Stimulated activated CD8-positive, alpha-beta memory T cell treated with anti-CD3 and anti-CD28 coated beads, Interleukin-7, amount 100 ng/mL, for 24 hours (primary cell): ENCODE data around the gene FSTL4.

Source experiments
- DNase-seq: peaks from one replicate; pipeline ENCODE4 v3.0.0-alpha.2; 2020; ENCODE audit warnings: low read depth

The FSTL4 gene

GRCh38 chr5:133427121-133427777 is 185.1 kb downstream of the FSTL4 start:
- DNase-seq, result no peak

- DNase-seq, result no peak
Measured at GRCh38 chr5:133426264-133426663, 186.1 kb downstream of the FSTL4 start.

DNA sequence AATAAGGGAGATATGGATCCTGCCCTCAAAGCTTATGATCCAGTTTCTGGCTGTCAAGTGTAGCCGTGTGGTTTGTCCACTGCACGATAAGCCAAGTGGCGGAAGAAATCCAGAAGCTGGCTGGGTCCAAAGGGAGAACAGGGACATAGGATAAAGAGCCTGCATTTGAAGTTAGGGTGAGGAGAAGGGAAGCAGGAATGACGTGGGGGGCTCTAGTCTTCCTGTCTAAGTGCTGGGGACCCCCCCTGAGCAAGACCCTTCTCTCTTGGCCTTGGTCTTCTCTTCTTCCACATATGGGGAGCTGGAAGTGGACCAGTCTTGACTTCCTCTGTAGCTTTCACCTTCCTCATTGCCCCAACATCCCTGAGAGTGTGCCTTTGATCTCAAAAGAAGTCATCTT is 186.6 kb downstream of the FSTL4 start:
- DNase-seq, result no peak

GRCh38 chr5:133425222-133425621 is 187.1 kb downstream of the FSTL4 start:
- DNase-seq, result no peak

DNA sequence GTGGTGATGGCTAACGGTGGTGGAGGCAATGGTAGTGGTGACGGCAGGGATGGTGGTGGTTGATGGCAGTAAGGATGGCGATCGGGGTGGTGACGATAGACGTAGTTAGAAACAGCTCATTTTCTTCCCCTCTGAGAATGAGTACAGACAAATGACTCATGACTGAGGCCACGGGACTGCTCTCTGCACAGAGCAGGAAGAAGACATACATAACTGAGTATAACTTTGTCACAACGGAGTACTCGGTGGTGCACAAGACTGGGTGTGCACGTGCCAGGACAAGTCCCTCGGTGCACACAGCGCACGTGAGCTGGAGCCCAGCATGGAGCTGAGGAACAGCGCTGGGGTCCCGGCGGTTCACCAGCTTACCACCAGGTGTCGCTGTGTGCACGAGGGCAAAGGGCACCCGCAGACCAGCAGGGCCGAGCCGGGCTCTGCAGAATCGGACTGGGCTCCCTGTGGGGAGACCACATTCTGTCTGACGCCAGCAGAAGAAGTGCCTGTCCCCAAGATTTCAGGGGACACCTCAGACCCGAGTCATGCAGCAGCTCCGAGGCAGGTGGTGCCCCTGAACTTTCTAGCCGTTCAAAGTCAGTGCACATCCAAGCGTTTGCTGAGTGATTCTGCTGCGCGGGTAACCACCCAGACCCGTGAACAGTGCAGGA is 188.6 kb downstream of the FSTL4 start:
- peak; percentile 58 for DNase-seq

DNA sequence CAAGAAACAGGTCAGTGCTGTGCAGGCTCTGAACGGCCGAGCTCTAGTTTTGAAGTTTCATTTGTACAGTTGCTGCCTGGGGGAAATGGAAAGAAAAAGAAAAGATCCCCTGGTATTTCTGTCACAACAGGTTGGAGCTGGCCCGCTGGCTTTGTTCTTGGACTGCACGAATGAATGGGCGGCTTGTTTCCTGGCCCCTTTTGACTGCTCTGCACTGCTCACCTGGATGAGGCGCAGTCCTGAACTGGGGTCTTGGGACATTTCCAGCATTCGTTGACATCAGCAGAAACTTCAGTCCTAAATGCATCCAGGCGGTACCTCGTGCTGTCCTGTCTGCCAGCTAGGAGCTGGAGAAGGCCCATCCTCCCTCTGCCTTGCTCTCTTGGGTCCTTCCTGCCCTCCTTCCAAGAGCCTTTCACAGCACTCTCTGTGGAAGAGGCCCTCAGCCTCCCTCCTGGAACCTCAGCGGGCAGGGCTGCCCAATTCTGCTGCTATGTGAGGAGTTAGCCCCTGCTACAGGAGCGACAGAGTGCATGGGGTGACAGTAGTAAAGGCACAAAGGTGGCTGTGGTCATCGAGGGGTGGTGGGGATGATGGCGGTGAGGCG is 189.2 kb downstream of the FSTL4 start:
- DNase-seq, result no peak

- DNase-seq, result no peak
Measured at GRCh38 chr5:133421806-133422205, 190.5 kb downstream of the FSTL4 start.

- DNase-seq, result no peak
Measured at GRCh38 chr5:133421394-133421793, 190.9 kb downstream of the FSTL4 start.

DNA sequence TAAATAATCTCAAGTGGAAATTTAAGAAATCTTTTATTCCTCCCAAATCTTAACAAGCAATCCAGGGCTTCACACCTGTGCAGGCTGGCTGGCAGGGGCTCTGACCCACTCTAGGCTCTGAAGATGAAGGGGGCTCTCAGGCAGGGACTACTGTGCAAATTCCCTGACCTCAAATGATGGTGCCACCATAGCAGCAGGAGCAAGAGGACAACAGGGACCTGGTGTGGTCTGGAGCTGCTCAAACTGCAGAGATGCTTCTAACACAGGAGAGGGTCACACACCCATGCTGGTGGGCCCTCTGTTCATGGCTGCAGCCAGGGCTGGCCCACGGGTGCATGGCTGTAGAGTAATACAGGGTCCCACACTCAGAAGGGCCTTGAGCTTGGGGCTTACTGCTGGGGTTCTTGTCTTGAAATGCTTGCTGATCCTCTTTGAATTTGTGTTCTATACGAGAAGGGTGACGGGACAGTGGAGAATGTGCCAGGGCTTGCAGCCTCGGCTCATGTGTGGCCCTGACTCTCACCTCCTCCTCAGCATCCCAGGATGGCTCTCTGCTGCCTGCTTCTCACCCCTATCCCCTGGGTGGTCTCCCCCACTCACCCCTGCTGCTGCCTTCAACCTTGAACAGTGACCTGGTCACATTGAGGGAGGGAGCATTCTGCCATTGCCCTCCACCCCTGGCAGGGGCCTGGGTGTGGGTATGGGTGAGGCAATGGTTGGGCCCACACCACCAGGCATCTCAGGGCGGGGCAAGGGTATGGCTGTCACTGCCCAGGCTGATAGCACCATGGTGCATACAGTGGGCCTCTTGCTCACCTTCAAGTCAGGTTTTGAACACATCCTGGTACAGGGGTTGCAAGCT is 191.7 kb downstream of the FSTL4 start:
- DNase-seq, result no peak

- no peak for DNase-seq
Measured at GRCh38 chr5:133415906-133416305, 196.4 kb downstream of the FSTL4 start.

DNA sequence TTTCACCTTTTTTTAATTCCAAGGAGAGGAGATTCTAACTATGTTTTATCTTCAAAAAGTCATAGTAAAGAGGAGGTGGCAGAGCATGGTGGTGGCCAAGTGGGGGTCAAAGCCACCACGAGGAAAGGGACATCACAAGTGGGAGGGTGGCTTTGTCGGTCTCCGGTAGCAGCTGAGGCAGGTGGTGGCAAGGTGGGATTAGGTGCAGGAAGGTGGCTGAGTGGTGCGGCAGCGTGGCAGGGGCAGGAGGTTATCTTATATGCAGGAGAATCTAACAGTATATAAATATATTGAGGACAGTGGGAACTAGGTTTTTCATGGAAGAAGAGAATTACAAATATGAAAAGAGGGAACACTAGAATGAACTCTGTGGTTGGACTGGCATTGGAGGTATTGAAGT is 196.8 kb downstream of the FSTL4 start:
- no peak for DNase-seq

GRCh38 chr5:133412661-133413060 is 199.7 kb downstream of the FSTL4 start:
- DNase-seq, result no peak

DNA sequence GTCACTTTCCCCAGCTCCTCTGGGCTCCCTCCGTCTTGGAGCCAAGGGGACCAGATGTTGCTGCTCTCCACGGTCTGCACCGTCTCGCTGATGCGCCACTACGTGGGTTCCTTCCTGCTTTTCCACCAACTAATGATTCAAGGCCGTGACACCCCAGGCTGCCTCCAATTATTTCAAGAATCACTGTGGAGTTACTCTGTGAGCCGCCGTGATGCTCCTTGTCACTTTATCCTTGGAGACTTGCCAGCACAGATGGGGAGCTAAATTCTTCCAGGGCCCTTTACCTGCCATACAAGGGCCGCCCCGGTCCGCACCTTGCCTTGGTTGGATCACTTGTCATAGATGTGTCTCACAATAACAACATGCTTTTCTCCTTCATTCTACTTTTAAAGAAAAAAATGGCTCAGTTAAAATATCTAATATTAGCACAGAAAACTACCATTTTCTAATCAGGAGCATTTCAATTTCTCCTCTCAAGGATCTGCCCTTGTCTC is 202.0 kb downstream of the FSTL4 start:
- no peak for DNase-seq

GRCh38 chr5:133409210-133409674 is 203.1 kb downstream of the FSTL4 start:
- DNase-seq, result no peak

DNA sequence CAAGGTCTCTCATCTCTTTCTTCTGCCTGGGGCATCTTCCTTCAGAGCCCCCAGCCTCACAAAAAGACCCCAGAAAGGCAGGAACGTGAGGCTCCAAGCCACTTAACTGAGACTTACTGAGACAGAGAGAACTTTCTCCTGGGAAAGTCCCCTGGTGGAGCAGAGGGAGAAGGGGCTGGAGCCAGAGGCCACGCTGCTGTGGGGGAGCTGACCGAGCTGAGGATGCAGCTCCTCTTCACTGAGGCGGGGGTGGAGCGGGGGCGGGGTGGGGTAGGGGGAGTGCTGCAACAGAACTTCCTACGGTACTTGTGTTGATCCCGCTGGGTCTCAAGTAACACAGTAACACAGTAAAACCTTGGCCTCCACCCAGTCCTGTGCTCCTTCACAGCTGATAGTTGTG is 204.0 kb downstream of the FSTL4 start:
- DNase-seq, result no peak

DNA sequence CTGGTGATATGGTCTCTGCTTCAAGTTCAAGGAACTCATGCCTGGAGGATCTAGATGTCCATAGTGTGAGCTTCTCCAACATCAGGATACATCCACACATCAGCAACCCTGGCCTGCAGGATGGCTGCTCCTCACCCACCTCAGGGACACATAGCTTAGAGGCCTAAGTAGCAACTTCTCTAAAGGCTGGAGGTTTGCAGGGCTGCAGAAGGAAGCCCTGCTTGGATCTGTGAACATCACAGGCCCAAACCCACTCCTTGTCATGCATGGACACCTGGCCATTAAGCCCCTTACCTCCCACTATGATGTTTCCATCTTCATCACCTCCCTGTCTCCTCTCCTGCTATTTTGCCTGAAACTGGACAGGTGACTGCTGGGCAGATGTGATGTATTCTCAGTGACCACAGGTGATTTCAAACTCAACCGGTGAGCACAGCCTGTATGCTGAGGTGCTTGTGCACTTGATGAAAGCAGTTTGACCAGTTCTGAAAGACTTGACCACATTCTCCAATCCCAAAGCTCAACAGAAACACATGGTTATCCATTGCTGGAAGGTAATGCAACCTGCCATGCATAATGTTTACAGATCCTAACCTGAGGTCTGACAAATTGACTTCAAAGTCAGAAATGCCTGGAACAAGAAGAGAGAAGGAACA is 205.2 kb downstream of the FSTL4 start:
- DNase-seq, result no peak

- no peak for DNase-seq
Measured at GRCh38 chr5:133406208-133406976, 205.9 kb downstream of the FSTL4 start.

DNA sequence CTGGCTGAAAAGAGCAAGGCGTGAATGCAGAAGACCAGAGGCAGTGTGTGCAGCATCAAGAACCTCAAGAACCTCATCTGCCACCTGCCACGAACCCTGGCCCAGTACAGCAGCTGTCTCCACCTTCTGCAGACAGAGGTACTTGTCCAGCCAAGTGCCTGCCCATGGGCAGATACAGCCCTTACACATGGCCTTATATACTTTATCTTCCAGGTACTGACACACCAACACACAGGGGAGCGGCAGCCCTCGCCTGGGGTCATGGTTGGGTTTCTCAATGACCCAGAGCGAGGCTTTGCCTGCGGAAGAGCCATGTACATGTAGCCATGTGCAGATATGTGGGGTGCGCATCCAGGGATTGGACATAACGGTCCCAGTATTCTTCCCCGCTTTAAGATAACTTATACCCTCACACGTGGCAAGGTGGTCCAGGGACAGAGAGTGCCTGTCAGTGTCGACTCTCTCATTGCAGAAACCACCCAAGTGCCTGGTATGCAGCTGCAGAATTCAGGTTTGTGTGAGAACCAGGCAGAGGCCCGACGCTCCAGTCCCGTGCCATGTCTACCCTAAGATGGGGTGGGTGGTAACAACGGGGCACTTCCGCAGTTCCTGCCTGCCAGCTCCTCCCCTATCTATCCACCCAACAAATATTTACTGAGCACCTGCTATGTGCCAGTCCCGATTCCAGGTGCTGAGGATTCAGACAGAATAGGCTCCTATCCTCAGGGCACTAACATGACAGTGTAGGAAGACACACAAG is 206.9 kb downstream of the FSTL4 start:
- no peak for DNase-seq

- no peak for DNase-seq
Measured at GRCh38 chr5:133404724-133405123, 207.6 kb downstream of the FSTL4 start.

DNA sequence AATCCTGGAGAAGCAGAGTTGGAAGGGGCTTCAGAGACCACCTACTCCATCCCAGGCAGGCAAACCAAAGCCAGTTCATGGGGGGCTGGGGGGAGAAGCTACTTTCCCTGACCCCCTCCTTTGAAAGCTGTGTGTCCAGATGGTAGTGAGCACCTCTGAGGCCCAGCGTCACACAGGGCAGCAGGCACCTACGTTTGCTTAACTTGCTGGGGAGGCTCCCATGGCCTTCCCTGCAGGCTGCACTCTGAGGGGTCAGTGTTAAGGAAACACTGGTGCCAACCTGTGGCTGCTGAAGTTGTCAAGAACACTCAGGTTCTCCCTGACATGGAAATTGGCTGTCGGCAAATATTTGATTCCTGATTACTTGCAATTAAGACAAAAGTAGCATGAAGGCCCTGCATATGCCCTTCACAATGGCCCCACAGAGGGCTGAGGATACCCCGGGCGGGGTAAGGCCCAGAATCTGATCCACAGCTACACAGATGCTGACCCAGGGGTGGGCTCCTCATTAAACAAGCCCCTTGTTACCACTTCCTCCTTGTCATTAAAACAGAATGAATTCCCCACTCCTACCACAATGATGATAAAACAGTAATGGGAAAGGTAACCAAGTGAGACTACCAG is 208.5 kb downstream of the FSTL4 start:
- DNase-seq, result no peak
